CD4-positive, alpha-beta T cell treated with Interleukin-17A for 1 hour (primary cell): Measurements from ENCODE around the gene KCNH3.
"Not testable (repeated sequence)": the region's sequence is repeated elsewhere in the genome, so short reads cannot be mapped to it uniquely, and the experiment has no call there.

ENCODE experiments used
- DNase-seq: peaks from one replicate; pipeline ENCODE4 v3.0.0-alpha.2; 2020

The KCNH3 gene

DNA sequence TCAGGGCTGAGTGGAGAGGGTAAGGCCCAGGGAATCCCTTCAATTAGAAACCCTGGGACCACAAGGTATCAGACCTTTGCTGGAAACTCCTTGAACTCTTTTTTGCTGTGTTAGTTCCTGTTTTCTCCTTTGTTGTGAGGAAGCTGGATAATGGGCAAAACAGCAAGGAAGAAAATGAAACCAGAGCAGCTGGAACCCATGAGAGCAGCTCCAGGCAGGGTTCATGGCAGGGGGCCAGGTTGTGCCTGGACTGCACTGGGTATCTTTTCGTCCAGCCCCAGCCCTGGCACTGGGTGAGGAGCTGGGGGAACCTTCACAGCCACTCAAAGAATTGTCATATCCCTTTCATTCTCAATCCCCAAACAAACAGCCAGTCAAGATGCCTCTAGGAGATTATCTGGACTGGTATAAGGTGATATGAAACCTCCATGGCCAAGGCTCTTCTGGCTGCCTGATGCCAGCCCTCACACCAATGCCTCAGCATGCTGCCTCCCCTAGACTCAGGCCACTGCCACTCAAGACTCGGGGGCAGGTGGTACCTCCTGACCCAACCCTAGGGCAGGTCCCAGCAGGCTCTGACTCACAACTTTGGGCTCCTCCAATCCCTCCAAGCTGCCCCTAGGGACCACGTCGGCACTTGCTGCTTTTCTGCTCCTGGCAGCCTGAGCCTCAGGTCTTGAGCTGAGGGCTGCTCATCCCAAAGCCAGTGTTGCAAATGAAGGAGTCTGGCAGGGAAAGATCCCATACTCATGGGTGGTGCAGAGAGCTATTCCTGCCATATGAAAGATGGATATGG lies 50.1 kb downstream of the KCNH3 start:
- no peak for DNase-seq

DNA sequence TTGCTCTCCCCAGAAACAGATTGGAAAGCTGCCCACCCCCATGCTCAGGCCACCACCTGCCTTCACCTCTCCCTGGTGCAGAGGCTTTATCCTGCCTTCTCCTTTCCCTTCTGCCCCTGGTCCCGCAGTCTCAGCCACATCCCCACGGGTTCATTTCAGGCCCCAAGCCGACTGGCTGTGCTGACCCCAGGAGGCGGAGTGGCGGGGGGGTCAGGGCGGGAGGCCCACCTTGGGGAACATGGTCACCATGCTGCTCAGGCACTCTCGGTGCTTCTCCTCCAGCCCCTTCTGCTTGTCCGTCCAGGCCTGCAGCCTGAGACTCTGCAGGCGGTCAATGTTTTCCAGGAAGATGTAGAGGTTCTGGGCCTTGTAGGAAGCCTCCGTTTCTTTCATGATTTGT lies 59.7 kb downstream of the KCNH3 start:
- DNase-seq = no peak

DNA sequence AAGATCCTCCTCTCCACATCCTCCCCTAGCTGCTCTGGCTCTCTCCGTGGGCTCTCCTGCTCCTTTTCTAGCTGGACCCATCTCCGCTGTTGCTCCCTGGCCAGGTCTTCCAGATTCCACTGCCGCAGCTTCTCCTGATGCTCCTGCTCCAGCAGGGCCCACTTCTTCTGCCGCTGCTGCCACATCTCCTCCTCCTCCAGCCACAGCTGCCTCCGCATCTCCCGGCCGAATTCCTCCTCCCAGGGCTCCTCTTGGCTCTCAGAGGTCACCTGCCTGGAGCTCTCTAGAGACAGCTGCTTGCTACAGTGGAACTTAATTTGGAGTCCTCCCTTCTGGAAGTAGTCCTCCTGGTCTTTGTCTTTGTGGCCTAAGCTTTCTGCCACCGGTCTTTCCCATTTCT lies 61.1 kb downstream of the KCNH3 start:
- DNase-seq = no peak

DNA sequence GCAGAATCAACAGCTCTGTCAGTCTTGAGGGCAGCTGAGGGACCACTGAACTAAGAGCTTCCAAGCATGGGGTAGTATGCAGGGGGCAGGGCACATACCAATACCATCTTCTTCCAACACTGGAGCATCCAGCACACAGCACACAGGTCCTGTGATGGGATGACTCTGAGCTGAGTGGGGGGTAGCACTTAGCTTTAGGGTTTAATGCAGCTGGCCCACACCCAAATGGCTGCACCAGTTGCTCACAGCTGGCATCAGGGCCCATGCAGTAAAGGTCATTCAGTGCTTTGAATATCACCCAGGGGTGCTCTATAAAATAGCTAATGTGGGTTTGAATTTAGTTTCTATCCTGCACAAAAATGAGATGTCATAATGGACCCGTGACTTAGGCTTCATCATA lies 64.9 kb downstream of the KCNH3 start:
- no peak for DNase-seq

DNA sequence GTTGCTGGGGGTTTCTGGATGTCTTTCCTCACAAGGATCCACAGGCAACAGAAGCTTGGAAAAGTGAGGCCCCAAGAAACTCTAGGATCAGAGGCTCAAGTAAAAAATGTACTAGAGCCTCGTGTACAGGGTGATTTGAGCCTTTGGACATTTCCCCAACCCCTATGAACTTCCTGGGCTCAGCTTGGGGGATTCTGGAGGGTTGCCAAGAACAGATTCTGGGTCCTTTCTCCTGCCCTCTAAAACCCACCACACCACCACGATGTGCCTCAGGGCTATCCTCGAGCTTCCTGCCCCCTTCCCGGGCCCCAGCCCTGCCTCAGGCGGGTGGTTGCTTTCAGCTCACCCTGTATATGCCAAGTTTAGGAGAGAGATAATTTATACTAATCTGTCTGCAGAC lies 66.0 kb downstream of the KCNH3 start:
- no peak for DNase-seq

DNA sequence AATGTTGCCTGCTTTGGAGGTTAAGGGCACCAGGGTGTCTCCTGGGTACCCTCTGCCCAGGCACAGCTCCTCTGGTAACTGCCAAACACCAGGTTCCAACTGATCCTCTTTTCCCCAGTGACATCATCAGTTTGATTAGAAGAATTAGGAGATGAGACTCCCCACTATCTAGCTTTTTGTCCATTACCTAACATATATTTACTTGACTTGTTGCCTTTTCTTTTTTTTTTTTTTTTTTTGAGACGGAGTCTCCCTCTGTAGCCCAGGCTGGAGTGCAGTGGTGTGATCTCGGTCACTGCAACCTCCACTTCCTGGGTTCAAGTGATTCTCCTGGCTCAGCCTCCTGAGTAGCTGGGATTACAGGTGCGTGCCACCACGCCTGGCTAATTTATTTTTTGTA lies 66.7 kb downstream of the KCNH3 start, which contains the start of gene FAM186B:
TSS of gene FAM186B (minus strand) at position 101 of the 400 bp plus-strand sequence. CDS start 162 bp downstream, outside the sequence.
- DNase-seq = not testable (repeated sequence)
